Measurements from ENCODE around the gene TPTE2. TPM values are rescaled to one million over a fixed set of nuclear protein-coding genes. Genes with fewer than 3 reads are reported as not detected.

Gene TPTE2
- polyA plus RNA-seq, 1 donor from 2014 or later, result 0.83 TPM

DNA sequence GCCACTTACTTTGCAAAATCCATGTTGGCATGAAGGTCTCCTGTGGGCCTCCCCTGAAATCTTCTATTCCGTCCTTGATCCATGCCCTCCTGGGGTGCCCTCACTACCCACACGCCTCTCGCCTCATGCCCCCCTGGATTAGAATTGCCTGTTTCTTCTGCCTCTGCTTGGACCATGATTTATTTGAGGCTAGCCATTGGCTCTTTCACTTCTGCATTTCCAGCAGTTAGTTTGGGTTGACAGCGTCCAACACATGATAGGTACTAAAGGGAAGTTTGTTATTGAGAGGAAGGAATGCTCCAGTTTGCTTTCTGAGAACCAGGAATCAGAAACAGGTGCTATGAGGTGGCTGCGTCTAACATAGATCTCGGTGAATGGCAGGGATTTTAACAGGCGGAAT lies 30.5 kb upstream of the TPTE2 start:
- Histone ChIP-seq H3K9me2 (ENCODE audit: insufficient read depth, low read length) (no peaks in the 10 kb centered on the region), H3K79me2 (replicated peaks; ENCODE audit: insufficient read depth, low read length) (no peaks in the 10 kb centered on the region), H2AFZ (ENCODE audit: low read depth, low read length) (no peak overlapping the region), H3K4me2 (ENCODE audit: low read length) (no peak overlapping the region), H3K27me3 (ENCODE audit: insufficient read depth, low read depth, low read length) (no peaks in the 10 kb centered on the region), H3K9me3 (ENCODE audit: low read length) (no peaks in the 10 kb centered on the region), H3K36me3 (ENCODE audit: insufficient read depth, low read length) (no peaks in the 10 kb centered on the region), H4K20me1 (ENCODE audit: insufficient read depth) (no peaks in the 10 kb centered on the region), H3K4me3 (ENCODE audit: low read length) (no peak overlapping the region), H3F3A (ENCODE audit: insufficient read depth, low read length, poor library complexity, severe bottlenecking) (no peaks in the 10 kb centered on the region), H3K27ac (ENCODE audit: low read length) (no peak overlapping the region), H3K9ac (ENCODE audit: low read length) (no peak overlapping the region)
- TF ChIP-seq EZH2 (IDR thresholded peaks at IDR 0.05; ENCODE audit: borderline replicate concordance, insufficient read depth, low read length, poor library complexity, severe bottlenecking), result no peak
- TF ChIP-seq POLR2AphosphoS5 (IDR thresholded peaks at IDR 0.05), result no peak
- TF ChIP-seq, protein P1, sequence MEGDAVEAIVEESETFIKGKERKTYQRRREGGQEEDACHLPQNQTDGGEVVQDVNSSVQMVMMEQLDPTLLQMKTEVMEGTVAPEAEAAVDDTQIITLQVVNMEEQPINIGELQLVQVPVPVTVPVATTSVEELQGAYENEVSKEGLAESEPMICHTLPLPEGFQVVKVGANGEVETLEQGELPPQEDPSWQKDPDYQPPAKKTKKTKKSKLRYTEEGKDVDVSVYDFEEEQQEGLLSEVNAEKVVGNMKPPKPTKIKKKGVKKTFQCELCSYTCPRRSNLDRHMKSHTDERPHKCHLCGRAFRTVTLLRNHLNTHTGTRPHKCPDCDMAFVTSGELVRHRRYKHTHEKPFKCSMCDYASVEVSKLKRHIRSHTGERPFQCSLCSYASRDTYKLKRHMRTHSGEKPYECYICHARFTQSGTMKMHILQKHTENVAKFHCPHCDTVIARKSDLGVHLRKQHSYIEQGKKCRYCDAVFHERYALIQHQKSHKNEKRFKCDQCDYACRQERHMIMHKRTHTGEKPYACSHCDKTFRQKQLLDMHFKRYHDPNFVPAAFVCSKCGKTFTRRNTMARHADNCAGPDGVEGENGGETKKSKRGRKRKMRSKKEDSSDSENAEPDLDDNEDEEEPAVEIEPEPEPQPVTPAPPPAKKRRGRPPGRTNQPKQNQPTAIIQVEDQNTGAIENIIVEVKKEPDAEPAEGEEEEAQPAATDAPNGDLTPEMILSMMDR (IDR thresholded peaks at IDR 0.05; ENCODE audit: poor library complexity, severe bottlenecking), result no peak
- TF ChIP-seq, protein P2, sequence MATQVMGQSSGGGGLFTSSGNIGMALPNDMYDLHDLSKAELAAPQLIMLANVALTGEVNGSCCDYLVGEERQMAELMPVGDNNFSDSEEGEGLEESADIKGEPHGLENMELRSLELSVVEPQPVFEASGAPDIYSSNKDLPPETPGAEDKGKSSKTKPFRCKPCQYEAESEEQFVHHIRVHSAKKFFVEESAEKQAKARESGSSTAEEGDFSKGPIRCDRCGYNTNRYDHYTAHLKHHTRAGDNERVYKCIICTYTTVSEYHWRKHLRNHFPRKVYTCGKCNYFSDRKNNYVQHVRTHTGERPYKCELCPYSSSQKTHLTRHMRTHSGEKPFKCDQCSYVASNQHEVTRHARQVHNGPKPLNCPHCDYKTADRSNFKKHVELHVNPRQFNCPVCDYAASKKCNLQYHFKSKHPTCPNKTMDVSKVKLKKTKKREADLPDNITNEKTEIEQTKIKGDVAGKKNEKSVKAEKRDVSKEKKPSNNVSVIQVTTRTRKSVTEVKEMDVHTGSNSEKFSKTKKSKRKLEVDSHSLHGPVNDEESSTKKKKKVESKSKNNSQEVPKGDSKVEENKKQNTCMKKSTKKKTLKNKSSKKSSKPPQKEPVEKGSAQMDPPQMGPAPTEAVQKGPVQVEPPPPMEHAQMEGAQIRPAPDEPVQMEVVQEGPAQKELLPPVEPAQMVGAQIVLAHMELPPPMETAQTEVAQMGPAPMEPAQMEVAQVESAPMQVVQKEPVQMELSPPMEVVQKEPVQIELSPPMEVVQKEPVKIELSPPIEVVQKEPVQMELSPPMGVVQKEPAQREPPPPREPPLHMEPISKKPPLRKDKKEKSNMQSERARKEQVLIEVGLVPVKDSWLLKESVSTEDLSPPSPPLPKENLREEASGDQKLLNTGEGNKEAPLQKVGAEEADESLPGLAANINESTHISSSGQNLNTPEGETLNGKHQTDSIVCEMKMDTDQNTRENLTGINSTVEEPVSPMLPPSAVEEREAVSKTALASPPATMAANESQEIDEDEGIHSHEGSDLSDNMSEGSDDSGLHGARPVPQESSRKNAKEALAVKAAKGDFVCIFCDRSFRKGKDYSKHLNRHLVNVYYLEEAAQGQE (IDR thresholded peaks at IDR 0.05; ENCODE audit: borderline replicate concordance), result no peak
- TF ChIP-seq EP300 (conservative IDR thresholded peaks at IDR 0.05; ENCODE audit: poor library complexity, severe bottlenecking), result no peak
- no peak for TF ChIP-seq TAF1 (IDR thresholded peaks at IDR 0.05; ENCODE audit: low read depth)
- no peak for TF ChIP-seq SMC3 (conservative IDR thresholded peaks at IDR 0.05; ENCODE audit: poor library complexity)
- no peak for TF ChIP-seq RAD21 (conservative IDR thresholded peaks at IDR 0.05)
- TF ChIP-seq MXI1 (conservative IDR thresholded peaks at IDR 0.05; ENCODE audit: poor library complexity, severe bottlenecking), result no peak

DNA sequence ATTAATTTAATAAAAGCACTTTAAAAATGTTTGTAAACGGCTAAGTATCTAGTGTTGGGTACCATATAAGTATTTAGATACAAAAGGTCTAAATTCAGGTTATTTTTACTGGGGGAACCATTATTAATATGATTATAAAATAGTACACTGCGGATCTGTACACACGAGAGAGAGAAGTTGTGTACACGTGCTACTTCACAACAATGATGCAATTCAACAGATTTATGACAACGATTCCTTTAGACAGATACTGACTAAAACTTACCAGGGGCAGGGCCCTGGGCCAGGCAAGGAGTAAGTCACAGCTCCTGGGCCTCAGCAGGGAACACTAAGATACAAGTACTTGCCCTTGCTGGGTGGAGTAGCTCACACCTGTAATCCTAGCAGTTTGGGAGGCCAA lies 29.1 kb upstream of the TPTE2 start:
- Histone ChIP-seq H2AFZ (ENCODE audit: low read depth, low read length) (no peak overlapping the region), H3K4me3 (ENCODE audit: low read length) (no peak overlapping the region), H3K9me3 (ENCODE audit: low read length) (no peaks in the 10 kb centered on the region), H4K20me1 (ENCODE audit: insufficient read depth) (no peaks in the 10 kb centered on the region), H3K9ac (ENCODE audit: low read length) (no peak overlapping the region), H3K36me3 (ENCODE audit: insufficient read depth, low read length) (no peaks in the 10 kb centered on the region), H3K27me3 (ENCODE audit: insufficient read depth, low read depth, low read length) (no peaks in the 10 kb centered on the region), H3K9me2 (ENCODE audit: insufficient read depth, low read length) (no peaks in the 10 kb centered on the region), H3K79me2 (replicated peaks; ENCODE audit: insufficient read depth, low read length) (no peaks in the 10 kb centered on the region), H3F3A (ENCODE audit: insufficient read depth, low read length, poor library complexity, severe bottlenecking) (no peaks in the 10 kb centered on the region), H3K27ac (ENCODE audit: low read length) (no peak overlapping the region), H3K4me2 (ENCODE audit: low read length) (no peak overlapping the region)
- no peak for TF ChIP-seq RAD21 (conservative IDR thresholded peaks at IDR 0.05)
- TF ChIP-seq, protein P2 (IDR thresholded peaks at IDR 0.05; ENCODE audit: borderline replicate concordance), result no peak
- no peak for TF ChIP-seq TAF1 (IDR thresholded peaks at IDR 0.05; ENCODE audit: low read depth)
- TF ChIP-seq SMC3 (conservative IDR thresholded peaks at IDR 0.05; ENCODE audit: poor library complexity), result no peak
- no peak for TF ChIP-seq EZH2 (IDR thresholded peaks at IDR 0.05; ENCODE audit: borderline replicate concordance, insufficient read depth, low read length, poor library complexity, severe bottlenecking)
- no peak for TF ChIP-seq POLR2AphosphoS5 (IDR thresholded peaks at IDR 0.05)
- TF ChIP-seq EP300 (conservative IDR thresholded peaks at IDR 0.05; ENCODE audit: poor library complexity, severe bottlenecking), result no peak
- TF ChIP-seq, protein P1 (IDR thresholded peaks at IDR 0.05; ENCODE audit: poor library complexity, severe bottlenecking), result no peak
- TF ChIP-seq MXI1 (conservative IDR thresholded peaks at IDR 0.05; ENCODE audit: poor library complexity, severe bottlenecking), result no peak
